ENCODE results near the gene PDE4D.

- TF ChIP-seq CTCF (IDR thresholded peaks at IDR 0.05) (no peak), POLR2A (IDR thresholded peaks at IDR 0.05) (no peak)
These were observed 683.7 kb downstream of the PDE4D start for GRCh38 chr5:59209758-59210359.
